Nephron (organoid): ENCODE data around the gene CHCHD4.

Experiments used
- H3K27ac Mint-ChIP-seq, 3 experiments: 2 replicates each; pipeline ENCODE4 v1.8.0; 2020; ENCODE audit warnings: mixed read lengths in 3 of 3, mild to moderate bottlenecking in 2 of 3, moderate library complexity in 1 of 3
- H3K27me3 Mint-ChIP-seq: 2 replicates; pipeline ENCODE4 v1.8.0; 2021; ENCODE audit warnings: low read depth, mild to moderate bottlenecking, moderate library complexity, mixed read lengths
- H3K36me3 Mint-ChIP-seq: 2 replicates; pipeline ENCODE4 v1.8.0; 2020; ENCODE audit warnings: low read depth, mixed read lengths
- H3K4me1 Mint-ChIP-seq: 2 replicates; pipeline ENCODE4 v1.8.0; 2020; ENCODE audit warnings: mixed read lengths
- H3K4me3 Mint-ChIP-seq, 3 experiments: 2 replicates each; pipeline ENCODE4 v1.8.0; 2020; ENCODE audit warnings: mild to moderate bottlenecking in 3 of 3, mixed read lengths in 3 of 3, moderate library complexity in 2 of 3
- H3K9me3 Mint-ChIP-seq: 2 replicates; pipeline ENCODE4 v1.8.0; 2020; ENCODE audit warnings: mixed read lengths
- TF ChIP-seq, protein P1 (sequence below), 3 experiments: fragments of 200-600 bp; sonication (generic); IDR thresholded peaks; one replicate each; pipeline ENCODE4 v1.5.0; 2021; ENCODE audit warnings: antibody characterized with exemption in 3 of 3; ENCODE audit not compliant: unreplicated experiment in 3 of 3

CHCHD4 gene

DNA sequence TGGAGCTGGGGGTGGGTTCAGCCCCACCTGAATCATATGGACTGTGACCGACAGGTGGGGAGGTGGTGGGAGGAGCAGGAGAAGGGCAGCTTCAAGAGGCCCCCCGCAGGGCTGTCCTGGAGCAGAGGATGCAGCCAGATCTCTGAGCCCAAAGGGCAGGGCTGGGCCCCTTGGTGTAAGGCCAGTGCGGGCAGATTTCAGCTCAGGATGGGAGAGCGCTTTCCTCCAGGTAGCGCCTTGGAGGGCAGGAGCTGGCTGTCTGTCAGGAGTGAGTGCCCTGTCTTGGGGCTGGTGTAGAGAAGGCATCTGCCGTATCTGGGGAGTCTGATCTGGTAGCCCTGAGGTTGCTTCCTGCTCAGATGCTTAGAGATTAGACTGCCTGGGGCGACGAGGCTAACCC lies 7.5 kb upstream of the CHCHD4 start:
- Mint-ChIP-seq H3K27me3 (no peaks in the 10 kb centered on the region), H3K4me1 (peaks cover 11% of the 10 kb centered on the region), H3K27ac (no peak overlapping the region), H3K4me3 (no peak overlapping the region), H3K9me3 (no peaks in the 10 kb centered on the region), H3K36me3 (peaks cover 76% of the 10 kb centered on the region)
- TF ChIP-seq, protein P1, sequence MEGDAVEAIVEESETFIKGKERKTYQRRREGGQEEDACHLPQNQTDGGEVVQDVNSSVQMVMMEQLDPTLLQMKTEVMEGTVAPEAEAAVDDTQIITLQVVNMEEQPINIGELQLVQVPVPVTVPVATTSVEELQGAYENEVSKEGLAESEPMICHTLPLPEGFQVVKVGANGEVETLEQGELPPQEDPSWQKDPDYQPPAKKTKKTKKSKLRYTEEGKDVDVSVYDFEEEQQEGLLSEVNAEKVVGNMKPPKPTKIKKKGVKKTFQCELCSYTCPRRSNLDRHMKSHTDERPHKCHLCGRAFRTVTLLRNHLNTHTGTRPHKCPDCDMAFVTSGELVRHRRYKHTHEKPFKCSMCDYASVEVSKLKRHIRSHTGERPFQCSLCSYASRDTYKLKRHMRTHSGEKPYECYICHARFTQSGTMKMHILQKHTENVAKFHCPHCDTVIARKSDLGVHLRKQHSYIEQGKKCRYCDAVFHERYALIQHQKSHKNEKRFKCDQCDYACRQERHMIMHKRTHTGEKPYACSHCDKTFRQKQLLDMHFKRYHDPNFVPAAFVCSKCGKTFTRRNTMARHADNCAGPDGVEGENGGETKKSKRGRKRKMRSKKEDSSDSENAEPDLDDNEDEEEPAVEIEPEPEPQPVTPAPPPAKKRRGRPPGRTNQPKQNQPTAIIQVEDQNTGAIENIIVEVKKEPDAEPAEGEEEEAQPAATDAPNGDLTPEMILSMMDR (IDR thresholded peaks at IDR 0.05; ENCODE audit: unreplicated experiment in 3 of 3): no peak

DNA sequence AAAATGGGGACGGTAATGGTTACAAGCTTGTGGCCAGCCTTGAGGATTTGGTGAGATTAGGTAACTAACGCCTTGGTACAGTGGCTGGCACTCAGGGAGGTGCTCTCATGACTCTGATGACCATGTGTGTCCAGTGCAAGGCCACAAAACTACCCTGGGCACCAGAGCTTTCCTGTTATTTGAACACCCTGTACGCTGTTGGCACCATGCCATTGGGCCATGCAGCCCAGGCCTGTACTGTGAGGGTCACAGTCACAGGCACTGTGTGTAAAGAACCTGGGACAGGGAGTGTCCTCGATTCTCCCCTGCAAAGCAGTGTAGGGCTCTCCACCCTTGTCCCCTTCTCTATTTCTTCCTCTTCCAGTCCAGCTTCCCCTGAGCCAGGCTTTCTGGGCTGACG lies 6.5 kb upstream of the CHCHD4 start:
- peaks cover 72% of the 10 kb centered on the region for H3K36me3 Mint-ChIP-seq
- H3K4me3 Mint-ChIP-seq: no peak overlapping the region
- H3K27ac Mint-ChIP-seq: no peak overlapping the region
- TF ChIP-seq, protein P1 (IDR thresholded peaks at IDR 0.05; ENCODE audit: unreplicated experiment in 3 of 3): no peak
- H3K27me3 Mint-ChIP-seq: no peaks in the 10 kb centered on the region
- H3K9me3 Mint-ChIP-seq: no peaks in the 10 kb centered on the region
- peaks cover 18% of the 10 kb centered on the region for H3K4me1 Mint-ChIP-seq

DNA sequence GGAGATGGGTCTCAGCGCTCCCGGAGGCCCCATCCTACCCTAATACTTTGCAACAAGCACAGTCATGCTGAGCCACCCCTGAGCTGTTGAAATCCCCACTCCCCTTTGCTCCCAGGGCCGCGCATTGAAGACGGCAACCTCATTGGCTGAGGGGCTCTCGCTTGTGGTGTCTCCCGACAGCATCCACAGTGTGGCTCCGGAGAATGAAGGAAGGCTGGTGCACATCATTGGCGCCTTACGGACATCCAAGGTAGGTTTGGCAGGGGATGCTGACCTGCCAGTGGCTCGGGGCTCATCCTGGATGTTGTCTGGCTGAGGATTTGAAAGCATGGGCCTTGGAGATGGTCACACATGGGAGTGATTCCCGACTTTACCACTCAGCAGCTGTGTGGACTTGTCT lies 6.0 kb upstream of the CHCHD4 start:
- Mint-ChIP-seq H3K4me3 (no peak overlapping the region), H3K27me3 (no peaks in the 10 kb centered on the region), H3K27ac (no peak overlapping the region), H3K4me1 (peaks cover 22% of the 10 kb centered on the region), H3K9me3 (no peaks in the 10 kb centered on the region), H3K36me3 (peaks cover 68% of the 10 kb centered on the region)
- TF ChIP-seq, protein P1 (IDR thresholded peaks at IDR 0.05; ENCODE audit: unreplicated experiment in 3 of 3): no peak

DNA sequence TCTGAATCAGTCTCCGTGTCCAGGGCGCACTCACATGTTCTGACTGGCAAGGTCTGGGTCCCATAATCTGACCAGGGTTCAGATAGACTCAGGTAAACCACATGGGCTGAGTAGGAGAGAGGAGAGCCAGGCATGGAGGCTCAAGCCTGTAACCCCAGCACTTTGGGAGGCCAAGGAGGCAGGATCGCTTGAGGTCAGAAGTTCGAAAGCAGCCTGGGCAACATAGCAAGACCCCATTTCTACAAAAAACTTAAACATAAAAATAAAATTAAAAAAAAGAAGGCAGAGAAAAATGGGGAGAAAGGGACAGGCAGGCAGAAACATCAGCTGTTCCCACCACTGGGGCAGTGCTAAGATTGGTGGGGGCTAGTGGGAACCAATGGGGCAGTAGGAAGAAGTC lies 5.6 kb upstream of the CHCHD4 start:
- H3K4me1 Mint-ChIP-seq: peaks cover 24% of the 10 kb centered on the region
- TF ChIP-seq, protein P1 (IDR thresholded peaks at IDR 0.05; ENCODE audit: unreplicated experiment in 3 of 3): no peak
- peaks cover 3% of the 10 kb centered on the region for H3K27me3 Mint-ChIP-seq
- H3K4me3 Mint-ChIP-seq: no peak overlapping the region
- H3K36me3 Mint-ChIP-seq: peaks cover 63% of the 10 kb centered on the region
- no peak overlapping the region for H3K27ac Mint-ChIP-seq
- no peaks in the 10 kb centered on the region for H3K9me3 Mint-ChIP-seq

DNA sequence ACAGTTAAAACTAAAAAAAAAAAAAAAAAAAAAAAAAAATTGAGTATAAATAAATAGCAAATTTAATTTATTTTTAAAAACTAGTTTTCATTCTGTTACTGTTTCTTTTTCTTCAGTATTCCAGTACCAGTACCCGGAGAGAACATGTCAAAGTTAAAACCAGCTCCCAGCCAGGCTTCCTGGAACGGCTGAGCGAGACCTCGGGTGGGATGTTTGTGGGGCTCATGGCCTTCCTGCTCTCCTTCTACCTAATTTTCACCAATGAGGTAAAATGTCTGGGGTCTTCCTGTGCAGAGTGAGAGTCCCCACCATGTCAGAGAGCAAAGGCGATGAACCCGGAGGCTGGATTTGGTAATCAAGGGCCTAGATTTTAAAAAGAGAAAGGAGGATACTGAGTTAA lies 4.6 kb upstream of the CHCHD4 start:
- Mint-ChIP-seq H3K36me3 (peaks cover 56% of the 10 kb centered on the region), H3K4me3 (no peak overlapping the region), H3K9me3 (no peaks in the 10 kb centered on the region), H3K4me1 (peaks cover 24% of the 10 kb centered on the region), H3K27me3 (peaks cover 4% of the 10 kb centered on the region), H3K27ac (no peak overlapping the region)
- TF ChIP-seq, protein P1 (IDR thresholded peaks at IDR 0.05; ENCODE audit: unreplicated experiment in 3 of 3): no peak

DNA sequence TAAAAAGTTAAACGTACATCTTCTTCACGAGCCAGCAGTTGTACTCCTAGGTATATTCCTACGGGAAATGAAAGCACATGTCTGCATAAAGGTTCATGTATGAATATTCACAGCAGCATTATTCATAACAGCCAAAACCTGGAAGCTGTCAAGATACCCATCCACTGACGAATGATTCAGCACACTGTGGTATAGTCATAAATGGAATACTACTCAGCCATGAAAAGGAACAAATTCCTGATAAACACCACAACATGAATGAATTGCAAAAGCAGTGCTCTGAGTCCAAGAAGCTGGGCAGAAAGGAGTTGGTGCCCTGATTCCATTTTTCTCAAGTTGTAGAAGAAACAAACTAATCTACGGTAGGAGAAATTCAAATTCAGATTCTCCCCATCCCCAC lies 4.1 kb upstream of the CHCHD4 start:
- Mint-ChIP-seq H3K36me3 (peaks cover 50% of the 10 kb centered on the region), H3K9me3 (no peaks in the 10 kb centered on the region), H3K4me3 (peak overlapping the region; percentile 34 to 67 (median 57)), H3K27me3 (peaks cover 4% of the 10 kb centered on the region), H3K4me1 (peaks cover 27% of the 10 kb centered on the region), H3K27ac (no peak overlapping the region)
- TF ChIP-seq, protein P1 (IDR thresholded peaks at IDR 0.05; ENCODE audit: unreplicated experiment in 3 of 3): no peak
